Measurements from ENCODE around the gene EXOC3L2.
A peak's percentile ranks its signal among the peaks of the same experiment; 100 is the strongest.

GRCh38 chr19:45178262-45179071, 66.7 kb downstream of the EXOC3L2 start, which contains the start of gene BLOC1S3:
- TF ChIP-seq POLR2A (IDR thresholded peaks at IDR 0.05; ENCODE audit: low read length) (peak; percentile 78), GATA1 (IDR thresholded peaks at IDR 0.05; ENCODE audit: low read depth, low read length) (no peak)
